GM19324 (cell line): ENCODE measurements around the gene CRLF3.
"Not testable (repeated sequence)": the region's sequence is repeated elsewhere in the genome, so short reads cannot be mapped to it uniquely, and the experiment has no call there.

Source experiments
- ATAC-seq: cut with Tn5 transposase; IDR thresholded peaks from one replicate; pipeline ENCODE4 v1.9.1; 2021; ENCODE audit warnings: mild to moderate bottlenecking, moderate library complexity; ENCODE audit not compliant: unreplicated experiment, low FRiP score

The CRLF3 gene

DNA sequence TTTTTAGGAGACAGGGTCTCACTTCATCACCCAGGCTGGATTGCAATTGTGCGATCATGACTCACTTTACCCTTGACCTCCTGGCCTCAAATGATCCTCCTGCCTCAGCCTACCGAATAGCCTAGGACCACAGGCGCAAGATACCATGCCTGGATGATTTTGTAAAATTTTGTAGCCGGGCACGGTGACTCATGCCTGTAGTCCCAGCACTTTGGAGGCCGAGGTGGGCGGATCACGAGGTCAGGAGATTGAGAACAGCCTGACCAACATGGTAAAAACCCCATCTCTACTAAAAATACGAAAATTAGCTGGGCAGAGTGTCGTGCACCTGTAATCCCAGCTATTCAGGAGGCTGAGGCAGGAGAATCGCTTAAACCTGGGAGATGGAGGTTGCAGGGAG, 73.5 kb downstream of the CRLF3 start:
- not testable (repeated sequence) for ATAC-seq

DNA sequence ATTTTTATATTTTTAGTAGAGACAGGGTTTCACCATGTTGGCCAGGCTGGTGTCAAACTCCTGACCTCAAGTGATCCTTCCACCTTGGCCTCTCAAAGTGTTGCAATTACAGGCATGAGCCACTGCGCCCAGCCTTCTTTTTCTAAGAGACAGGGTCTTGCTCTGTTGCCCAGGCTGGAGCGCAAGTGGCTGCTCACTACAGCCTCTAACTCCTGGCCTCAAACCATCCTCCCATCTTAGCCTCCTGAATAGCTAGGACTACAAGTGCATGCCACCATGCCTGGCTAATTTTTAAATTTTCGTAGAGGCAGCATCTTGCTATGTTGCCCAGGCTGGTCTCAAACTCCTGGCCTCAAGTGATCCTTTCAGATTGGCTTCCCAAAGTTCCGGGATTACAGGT, 76.9 kb downstream of the CRLF3 start:
- ATAC-seq = not testable (repeated sequence)

DNA sequence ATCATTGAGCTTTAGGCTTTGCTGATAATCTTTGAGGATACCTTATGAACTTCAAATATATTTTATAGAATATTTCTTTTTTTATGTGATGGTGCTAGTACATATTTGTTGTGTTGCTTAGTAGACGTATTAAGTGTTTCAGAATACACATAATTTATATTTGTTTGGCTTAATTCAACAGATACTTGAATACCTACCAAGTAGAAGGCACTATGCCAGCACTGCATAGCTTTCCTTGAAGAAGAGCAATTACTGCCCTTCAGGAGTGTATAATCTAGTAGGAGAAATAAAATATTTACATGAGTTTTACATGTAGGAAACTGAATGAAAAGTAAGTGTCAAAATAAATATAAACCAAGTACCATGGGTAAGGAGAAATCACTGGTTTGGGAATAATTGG, 81.8 kb downstream of the CRLF3 start:
- not testable (repeated sequence) for ATAC-seq

DNA sequence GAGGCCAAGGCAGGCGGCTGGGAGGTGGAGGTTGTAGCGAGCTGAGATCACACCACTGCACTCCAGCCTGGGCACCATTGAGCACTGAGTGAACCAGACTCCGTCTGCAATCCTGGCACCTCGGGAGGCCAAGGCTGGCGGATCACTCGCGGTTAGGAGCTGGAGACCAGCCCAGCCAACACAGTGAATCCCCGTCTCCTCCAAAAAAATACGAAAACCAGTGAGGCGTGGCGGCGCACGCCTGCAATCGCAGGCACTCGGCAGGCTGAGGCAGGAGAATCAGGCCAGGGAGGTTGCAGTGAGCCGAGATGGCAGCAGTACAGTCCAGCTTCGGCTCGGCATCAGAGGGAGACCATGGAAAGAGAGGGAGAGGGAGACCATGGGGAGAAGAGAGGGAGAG, 88.1 kb downstream of the CRLF3 start:
- not testable (repeated sequence) for ATAC-seq

DNA sequence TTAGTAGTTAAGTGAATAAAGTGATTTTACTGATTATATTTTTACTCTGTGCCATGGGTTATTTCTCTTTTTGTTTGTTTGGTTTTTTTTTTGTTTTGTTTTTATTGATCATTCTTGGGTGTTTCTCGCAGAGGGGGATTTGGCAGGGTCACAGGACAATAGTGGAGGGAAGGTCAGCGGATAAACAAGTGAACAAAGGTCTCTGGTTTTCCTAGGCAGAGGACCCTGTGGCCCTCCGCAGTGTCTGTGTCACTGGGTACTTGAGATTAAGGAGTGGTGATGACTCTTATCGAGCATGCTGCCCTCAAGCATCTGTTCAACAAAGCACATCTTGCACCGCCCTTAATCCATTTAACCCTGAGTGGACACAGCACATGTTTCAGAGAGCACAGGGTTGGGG, 88.8 kb downstream of the CRLF3 start:
- not testable (repeated sequence) for ATAC-seq

DNA sequence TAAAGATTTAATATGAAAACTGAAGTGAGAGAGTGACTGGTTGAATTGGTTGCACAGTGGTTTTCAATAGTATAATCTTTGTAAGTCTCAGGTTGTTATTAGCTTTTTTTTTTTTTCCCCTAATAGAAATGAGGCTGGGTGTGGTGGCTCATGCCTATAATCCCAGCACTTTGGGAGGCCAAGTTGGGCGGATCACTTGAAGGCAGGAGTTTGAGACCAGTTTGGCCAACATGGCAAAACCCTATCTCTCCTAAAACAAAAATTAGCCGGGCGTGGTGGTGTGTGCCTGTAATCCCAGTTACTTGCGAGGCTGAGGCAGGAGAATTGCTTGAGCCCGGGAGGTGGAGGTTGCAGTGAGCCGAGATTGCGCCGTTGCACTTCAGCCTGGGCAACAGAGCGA, 89.3 kb downstream of the CRLF3 start:
- not testable (repeated sequence) for ATAC-seq

DNA sequence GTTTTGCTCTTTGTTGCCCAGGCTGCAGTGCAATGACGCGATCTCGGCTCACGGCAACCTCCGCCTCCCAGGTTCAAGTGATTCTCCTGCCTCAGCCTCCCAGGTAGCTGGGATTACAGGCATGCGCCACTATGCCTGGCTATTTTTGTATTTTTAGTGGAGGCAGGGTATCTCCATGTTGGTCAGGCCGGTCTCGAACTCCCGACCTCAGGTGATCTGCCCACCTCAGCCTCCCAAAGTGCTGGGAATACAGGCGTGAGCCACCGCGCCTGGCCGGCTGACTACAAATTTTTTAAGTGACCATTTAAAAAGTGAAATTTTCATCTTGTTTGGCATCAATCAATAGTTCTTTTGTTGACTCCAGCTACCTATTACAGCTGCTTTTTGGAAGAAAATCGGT, 90.3 kb downstream of the CRLF3 start:
- not testable (repeated sequence) for ATAC-seq
